GM12875 (cell line): ENCODE data around the gene APBB2.

Experiments used
- H3K4me3 ChIP-seq: one replicate; pipeline ENCODE4 v1.5.1; 2011; ENCODE audit warnings: low read depth, low read length, control low read depth
- TF ChIP-seq, protein P1 (sequence below): IDR thresholded peaks from 2 replicates; pipeline ENCODE4 v1.5.1; 2011; ENCODE audit warnings: low read depth, mild to moderate bottlenecking, control low read depth, inconsistent platforms, low read length, moderate library complexity, borderline replicate concordance; ENCODE audit not compliant: insufficient read depth

APBB2 gene

GRCh38 chr4:41141900-41142299 lies 72.4 kb downstream of the APBB2 start:
- TF ChIP-seq, protein P1, sequence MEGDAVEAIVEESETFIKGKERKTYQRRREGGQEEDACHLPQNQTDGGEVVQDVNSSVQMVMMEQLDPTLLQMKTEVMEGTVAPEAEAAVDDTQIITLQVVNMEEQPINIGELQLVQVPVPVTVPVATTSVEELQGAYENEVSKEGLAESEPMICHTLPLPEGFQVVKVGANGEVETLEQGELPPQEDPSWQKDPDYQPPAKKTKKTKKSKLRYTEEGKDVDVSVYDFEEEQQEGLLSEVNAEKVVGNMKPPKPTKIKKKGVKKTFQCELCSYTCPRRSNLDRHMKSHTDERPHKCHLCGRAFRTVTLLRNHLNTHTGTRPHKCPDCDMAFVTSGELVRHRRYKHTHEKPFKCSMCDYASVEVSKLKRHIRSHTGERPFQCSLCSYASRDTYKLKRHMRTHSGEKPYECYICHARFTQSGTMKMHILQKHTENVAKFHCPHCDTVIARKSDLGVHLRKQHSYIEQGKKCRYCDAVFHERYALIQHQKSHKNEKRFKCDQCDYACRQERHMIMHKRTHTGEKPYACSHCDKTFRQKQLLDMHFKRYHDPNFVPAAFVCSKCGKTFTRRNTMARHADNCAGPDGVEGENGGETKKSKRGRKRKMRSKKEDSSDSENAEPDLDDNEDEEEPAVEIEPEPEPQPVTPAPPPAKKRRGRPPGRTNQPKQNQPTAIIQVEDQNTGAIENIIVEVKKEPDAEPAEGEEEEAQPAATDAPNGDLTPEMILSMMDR: no peak
- no peak overlapping the region for H3K4me3 ChIP-seq

GRCh38 chr4:41140410-41140809 lies 73.9 kb downstream of the APBB2 start:
- H3K4me3 ChIP-seq: no peak overlapping the region
- TF ChIP-seq, protein P1: no peak

DNA sequence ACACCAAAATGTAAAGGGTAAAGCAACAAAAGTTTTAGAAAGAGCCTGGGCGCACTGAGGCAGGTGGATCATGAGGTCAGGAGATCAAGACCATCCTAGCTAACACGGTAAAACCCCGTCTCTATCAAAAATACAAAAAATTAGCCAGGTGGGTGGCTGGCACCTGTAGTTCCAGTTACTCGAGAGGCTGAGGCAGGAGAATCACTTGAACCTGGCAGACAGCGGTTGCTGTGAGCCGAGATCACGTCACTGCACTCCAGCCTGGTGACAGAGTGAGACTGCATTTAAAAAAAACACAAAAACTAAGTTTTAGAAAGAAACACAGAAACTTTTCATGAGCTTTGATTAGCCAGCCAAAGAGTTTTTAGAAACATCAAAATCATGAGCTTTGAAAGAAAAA lies 76.5 kb downstream of the APBB2 start:
- TF ChIP-seq, protein P1: no peak
- no peak overlapping the region for H3K4me3 ChIP-seq

GRCh38 chr4:41136456-41136855 lies 77.9 kb downstream of the APBB2 start:
- no peak overlapping the region for H3K4me3 ChIP-seq
- TF ChIP-seq, protein P1: no peak

- H3K4me3 ChIP-seq: no peak overlapping the region
- TF ChIP-seq, protein P1: no peak
These were observed 78.5 kb downstream of the APBB2 start for GRCh38 chr4:41135801-41136200.

DNA sequence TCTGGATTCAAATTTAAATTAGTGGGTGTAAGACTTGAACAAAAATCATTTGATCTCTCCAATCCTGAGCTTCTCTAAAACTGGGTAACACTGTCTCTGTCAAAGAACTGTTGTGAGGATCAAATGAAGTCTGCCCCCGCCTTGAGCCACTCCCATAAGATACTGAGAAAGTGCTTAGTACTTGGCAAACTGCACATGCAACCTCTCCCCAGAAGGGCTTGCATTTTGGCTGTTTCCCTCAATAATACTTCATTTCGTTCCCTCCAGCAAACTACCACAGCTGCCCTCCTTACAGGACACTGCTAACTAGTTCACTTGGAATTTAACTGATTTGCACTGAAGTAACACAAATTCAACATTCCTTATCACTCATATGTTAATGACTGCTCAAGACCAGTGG lies 79.8 kb downstream of the APBB2 start:
- H3K4me3 ChIP-seq: no peak overlapping the region
- TF ChIP-seq, protein P1: no peak

DNA sequence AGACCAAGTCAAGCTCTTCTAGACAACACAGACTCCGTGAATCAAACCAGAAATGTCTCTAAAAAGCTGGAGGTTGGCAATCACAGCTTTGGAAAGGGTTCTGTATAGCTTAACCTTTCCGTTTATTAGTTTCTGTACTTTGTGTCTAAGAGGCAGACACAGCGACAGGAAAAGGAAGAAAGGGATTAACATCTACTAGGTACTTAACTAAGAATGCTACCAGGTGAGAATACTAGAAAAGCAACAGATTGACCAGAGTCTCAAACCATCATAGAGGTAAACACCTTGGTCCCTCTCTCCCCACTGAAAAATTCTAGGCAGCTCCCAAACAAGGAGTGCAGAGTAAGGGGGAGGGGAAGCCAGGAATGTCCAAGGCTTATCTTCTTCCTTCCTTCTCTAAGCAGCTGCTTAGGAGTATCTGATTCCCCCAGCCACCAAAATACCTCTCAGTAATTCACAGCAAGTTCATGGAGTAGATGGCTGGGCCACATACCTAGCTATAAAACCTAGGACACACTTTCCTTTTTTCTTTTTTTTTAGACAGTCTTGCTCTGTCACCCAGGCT lies 80.8 kb downstream of the APBB2 start:
- TF ChIP-seq, protein P1: no peak

More for the DNA sequence above, 80.8 kb downstream of the APBB2 start:
- H3K4me3 ChIP-seq: no peak overlapping the region
